ENCODE results near the gene AMBP. TPM values are rescaled to one million over a fixed set of nuclear protein-coding genes. Genes with fewer than 3 reads are reported as not detected.
A peak's percentile ranks its signal among the peaks of the same experiment; 100 is the strongest.

The AMBP gene
- total RNA-seq, 1 experiment from 2014 or later = 0.10 TPM

DNA sequence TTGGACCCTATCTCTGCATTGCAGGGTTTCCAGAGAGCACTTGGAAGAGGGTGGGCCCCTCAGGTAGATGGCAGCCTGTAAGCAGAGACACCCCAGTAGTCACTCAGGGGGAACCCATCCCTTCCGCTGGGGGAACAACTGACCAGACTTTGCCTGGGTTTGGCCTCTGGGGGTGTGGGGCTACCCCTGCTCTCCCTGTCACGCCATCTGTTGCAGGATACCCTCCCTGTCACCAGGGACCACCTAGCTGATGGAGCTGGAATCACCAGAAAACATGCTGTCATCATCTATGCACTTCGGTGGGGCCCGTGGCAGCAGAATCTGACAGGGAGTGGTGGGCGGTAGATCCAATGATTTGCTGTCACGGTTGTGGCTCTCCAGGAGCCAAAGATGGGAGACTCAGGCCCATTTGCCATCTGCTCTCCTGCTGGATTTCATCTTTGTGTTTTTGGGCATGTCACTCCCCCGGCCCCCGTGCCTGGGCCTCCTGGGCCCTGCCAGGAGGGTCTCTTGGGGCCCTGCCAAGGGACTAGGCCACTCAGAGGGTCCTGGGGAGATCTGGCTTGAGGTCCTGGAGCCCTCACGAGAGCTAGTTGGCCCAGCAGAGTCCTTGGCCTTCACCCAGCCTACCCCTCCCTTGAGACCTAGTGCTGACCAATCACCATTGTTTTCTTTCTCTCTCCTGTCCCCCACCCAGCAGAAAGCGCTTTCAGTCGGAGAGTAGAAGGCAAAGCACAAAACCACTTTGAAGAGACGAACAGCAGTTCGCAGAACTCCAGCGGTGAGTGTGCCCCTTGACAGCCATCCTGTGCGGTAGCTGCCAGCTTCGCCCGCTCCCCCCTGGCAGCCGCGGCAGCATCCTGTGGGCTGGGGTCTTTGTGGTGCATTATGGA, 45.9 kb downstream of the AMBP start:
- DNase-seq (ENCODE audit: low read depth) = no peak

DNA sequence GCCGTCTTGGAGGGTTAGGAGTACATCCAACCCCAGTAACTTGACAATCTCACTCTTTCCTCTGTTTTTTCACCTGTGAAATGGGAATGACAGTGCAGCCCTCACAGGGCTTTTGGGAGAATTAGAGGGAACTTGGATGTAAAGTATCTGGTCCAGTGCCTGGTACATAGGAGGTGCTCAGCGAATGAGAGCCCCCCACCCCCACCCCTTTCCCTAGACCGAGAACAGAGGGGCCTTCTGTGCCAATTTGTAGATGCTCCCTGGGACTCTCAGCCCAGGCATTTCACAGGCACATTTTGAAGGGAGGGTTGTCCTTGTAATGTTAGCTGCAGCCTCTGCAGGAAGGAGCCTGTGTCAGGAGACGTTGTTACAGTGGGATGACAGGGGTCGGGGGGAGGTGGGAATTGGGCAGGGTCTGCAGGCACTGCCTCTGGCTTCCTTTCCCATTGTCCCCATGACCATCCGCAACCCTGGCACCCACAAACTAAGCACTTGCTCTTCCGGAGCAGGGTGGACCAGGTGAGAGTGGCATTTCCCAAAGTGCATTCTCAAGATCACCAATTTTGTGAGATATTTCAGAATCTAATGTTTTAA, 47.0 kb downstream of the AMBP start:
- DNase-seq (ENCODE audit: low read depth) = no peak

DNA sequence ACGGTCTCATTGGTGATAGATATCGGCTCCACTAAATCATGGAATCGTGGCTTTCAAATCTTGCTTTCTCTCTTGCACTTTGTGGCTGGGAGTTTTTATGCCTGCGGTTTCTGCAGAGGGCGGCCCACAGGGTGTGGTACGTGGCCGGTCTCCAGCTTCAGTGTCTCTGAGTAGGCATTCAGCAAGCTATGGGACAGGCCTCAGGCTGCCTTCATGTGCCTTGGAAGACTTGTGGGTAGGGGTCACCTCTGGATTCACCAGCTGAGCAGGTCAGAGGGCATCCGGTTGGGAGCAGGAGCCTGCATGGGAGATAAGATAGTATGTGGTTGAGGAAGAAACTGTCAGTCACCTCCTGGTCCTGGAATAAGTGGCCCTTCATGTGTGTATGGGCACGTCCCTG, 47.7 kb downstream of the AMBP start:
- peak; percentile 46 for DNase-seq (ENCODE audit: low read depth)

DNA sequence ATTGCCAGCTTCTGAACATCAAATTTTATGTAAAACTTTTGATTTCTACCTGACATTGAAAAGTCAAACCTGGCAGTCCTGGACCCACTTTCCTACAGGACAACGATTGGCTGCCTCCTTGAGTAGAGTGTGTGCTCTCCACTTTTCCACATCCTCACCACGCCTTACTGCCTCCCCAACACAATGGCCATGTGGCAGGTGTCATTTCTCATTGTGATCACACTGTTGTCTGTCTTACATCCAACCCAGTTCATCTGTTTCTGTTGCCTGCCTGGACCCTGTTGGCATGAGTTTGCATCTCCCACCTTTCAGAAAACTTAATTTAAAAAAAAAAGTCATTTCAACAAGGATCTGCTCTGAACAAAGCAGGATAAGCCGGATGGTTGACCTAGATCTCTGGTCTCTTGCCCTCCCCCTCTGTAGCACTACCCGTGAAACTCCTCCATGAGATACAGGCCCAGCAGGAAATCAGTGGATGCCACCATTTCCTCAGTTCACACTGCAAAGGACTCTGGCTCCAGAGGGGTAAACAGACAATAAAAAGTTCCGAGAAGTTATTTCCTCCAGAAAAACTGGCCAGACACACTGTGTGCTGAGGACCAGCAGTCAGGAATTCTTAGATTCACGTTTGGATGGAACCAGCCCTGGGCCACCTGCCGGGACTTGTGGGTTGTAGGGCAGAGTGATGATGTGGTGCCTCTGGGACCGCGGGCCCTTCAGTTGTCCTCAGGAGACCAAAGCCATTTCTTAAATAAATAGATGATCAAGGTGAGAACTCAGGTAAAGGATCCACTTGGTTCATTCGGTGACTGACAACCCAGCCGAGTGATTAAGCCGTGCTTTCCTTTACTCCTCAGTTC, 48.6 kb downstream of the AMBP start:
- no peak for DNase-seq (ENCODE audit: low read depth)

DNA sequence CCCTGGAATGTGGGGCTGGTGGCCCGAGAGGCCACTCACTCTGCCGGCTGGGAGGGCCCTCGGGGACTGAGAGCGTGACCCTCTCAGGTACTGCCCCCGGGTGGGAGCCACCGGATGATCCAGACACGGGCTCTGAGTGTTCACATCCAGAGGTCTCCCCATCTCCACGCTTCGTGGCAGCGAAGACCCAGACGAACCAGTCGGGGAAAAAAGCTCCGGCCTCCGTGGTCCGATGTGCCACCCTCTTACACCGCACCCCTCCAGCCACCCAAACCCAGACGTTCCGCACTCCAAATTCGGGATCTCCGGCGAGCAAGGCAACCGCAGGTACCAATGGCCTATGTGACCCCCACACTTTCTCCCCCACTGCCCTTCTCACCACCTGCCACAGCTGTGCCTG, 49.5 kb downstream of the AMBP start:
- DNase-seq (ENCODE audit: low read depth) = no peak

DNA sequence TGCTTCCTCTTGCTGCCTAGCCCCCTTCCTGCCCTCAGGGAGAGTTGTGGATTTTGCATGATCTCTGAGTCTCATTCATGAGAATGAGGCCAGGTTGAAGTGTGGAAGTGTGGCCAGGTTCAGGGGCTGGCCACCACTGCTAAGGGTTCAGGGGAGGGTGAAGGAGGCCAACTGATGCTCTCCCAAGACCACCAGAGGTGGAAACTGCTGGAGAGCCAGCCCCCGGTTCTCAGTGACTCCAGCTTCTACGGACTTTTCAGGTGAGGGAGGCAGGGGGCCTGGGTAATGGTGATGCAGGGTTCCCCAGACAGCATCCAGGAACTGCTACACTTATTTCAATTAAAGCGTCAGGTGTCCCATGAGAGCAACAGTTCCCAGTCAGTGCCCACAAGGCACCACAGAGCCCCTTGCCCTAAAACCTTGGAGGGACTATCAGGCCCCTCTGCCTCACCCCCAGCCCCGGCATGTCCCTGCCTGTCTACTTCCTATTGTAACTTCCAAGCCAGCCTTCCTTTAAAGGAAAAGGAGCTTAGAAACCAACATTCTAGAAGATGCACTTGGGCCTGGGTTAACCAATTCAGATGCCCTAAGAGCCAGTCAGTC, 50.1 kb downstream of the AMBP start:
- no peak for DNase-seq (ENCODE audit: low read depth)

DNA sequence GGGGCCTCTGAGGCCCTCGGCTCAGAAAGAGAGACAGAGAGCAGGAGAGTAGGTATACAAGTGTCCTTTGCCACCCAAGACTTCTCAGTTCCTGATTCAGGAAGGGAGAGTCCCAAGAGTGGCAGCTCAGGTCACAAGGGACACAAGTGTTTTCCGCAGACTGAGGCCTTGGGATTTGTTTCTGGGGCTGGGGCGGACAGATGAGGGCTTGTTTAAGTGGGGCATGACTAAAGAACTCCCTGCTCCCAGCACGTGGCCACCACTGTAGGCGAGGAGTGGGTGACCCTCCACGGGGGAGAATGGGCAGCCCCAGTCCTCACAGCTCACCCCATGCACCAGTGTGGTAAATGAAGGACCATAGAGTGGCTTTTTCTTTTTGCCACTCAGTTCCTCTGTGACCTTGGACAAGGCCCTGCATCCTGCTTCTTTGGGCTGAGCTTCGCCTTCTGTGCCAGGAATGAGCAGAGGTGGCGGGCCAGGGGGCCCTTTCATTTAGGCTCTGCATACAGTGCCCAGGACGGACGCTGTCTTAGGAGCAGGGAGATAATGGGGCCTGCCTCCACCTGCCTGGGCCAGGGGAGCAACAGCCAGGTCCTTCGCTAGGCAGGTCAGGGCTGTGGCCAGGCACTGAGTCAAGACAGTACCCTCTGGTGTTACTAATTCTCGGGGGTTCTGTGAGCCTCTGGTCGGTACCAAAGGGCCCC, 50.8 kb downstream of the AMBP start:
- no peak for DNase-seq (ENCODE audit: low read depth)

DNA sequence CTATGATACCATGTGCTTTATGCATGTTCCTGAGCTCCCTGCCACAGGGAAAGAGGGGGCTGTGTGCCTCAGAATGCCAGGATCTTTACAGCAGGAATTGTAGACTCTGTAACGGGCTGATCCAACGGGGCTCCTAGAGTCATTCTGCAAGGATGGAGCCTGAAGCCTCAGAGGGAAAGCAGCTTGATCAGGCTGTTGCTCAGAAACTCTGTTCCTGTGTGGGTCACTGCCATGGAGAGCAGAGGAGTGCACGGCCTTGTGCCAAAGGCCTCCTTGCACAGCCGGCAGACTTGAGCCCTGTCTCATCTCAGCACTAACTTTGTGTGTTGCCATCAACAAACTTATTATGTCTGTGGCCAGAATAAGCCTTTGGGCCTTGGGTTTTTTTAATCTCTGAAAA, 51.8 kb downstream of the AMBP start:
- DNase-seq (ENCODE audit: low read depth) = no peak

DNA sequence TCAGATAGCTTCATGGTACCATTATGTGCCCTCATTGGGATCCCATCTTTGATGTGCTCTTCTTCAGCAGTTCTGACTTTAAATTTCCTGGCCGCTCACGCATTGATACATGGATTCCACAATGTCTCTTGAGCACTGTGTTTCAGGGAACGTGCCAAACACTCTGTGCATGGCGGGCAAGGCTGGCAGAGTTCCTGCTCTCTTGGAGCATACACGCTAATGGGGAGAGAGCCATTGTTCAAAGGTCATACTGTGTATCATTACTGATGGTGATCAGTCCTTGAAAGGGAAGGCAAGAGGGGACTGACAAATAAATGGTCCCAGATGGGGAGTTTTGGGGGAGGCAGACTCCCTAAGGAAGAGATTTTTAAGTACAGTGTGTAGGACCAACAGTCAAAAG, 52.3 kb downstream of the AMBP start:
- no peak for DNase-seq (ENCODE audit: low read depth)

DNA sequence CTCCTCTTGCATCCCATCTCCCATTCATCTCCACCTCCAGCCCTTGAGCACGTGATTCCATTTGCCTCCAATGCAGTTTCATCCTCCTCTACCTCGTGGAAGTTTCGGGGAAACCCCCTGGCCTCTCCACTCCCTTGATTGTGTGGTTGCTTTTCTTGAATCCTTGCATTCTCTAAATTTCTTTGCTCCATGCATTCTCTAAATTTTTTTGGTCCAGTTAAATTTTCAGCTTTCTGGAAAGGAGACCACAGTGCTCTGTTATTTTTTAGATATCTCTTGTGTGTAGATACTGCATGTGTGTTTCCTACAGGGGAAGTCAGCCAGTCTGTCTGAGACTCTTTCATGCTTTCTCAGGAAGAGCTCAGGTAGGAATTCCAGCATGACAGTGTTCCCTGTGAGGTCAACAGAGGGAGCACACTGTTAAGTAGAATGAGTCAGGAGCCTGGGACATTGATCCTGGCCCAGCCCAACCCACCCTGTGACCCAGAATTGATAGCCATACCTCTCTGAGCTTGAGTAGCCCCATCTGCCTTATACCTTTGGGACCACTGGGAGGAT, 52.8 kb downstream of the AMBP start:
- DNase-seq (ENCODE audit: low read depth) = peak; percentile 41

DNA sequence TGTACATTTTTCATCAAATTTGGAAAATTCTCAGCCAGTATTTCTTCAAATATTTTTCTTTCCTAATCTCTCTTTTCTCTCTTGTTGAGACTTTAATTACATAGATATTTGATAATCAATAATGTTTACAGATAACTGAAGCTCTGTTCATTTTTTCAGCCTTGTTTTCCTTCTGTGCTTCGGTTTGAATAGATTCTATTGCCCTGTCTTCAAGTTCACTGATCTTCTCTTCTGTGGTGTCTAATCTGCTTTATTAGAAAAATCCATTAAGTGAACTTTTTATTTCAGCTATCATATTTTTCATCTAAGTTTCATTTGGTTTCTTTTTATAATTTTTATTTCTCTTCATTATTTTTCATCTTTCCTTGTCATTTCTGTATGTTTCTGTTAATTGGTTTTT, 54.1 kb downstream of the AMBP start:
- no peak for DNase-seq (ENCODE audit: low read depth)

DNA sequence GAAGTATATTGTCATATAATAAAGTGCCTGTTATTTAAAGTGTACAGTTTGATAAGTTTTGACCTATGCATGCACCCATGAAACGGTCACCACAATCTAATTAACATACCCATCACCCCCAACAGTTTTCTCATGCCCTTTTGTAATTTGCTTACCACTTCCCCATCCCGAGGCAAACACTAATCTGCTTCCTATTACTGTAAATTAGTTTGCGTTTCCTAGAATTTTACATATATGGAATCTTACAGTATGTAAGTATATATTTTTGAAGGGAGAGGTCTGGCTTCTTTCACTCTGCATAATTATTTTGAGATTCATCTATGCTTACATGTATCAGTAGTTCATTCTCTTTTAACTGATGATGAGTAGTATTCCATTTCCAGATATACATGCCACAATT, 56.5 kb downstream of the AMBP start:
- no peak for DNase-seq (ENCODE audit: low read depth)

DNA sequence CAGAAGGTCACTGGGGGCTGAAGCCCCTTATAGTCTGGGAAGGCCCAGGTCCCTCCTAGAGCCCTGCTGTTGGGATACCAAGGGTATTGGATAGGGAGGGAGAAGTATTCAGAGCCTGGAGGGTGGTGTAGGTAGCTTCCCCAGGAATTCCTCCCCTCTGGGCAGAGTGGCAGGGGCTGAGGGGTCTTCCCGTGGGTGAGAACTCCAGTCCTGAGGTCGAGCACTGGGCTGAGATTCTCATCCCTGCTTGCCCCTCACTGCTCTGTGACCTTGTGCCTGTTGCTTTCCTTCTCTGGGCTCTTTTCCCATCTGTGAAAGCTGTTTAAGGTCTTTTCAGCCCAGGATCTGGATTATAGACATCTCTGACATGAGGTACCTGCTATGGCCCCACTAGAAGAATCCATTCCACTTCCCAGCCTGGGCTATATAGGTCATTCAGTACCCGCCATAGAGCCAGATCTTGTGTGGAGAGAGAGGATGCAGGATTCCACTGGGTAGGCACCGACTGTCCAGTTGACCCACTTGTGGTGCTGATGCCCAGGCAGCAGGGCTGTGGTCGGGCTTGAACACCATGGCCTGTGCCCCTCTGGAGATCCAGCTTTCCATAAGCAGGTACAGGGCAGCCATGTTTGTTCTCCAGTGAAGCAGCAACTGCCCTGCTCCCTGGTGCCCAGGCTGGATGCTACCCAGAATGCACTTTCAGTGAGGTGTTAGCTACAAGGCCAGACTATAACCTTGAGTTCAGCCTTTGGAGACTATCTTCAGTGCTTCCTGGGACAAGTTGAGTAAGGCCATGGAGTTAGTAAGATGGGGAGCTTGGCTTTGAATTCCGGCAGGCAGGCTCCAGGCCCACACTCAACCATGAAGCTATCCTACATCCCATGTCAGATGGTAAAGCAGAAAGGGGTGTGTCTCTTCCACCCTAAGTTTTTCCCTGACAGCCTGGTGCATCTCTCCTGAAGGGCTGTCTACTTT, 60.1 kb downstream of the AMBP start:
- DNase-seq (ENCODE audit: low read depth) = no peak

DNA sequence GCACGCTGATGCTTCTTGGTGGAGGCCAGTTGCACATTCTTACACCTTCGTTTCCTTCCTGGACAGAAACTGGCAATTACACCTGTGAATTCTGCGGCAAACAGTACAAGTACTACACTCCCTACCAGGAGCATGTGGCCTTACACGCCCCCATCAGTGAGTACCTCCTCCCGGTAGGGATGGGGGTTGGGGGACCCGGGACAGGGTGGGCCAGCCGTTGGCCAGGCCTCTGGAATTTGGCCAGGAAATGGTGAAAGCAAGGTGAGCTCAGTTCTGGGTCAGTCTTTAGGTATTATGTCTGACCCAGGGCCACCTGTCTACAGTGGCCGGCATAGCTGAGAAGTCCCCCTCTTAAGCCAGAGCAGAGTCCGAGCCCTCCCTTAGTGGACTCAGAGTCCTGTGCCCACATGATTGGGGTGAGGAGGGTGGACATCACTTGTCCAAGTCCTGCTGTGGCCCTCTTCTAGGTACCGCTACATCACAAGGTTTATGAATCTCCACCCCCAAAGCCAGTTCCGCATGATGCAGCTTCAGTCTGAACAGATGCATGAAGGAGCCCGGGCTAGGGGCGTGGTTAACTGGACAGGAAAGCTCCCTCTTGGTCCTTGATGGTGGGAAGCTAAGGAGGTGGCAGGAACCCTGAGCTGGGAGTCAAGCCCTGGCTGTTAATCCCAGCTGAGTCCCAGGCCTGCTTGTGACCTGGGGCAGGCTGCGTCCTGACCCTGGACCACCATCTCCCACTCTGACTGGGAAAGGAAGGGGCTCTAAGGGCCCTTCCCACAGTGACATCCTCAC, 61.3 kb downstream of the AMBP start:
- no peak for DNase-seq (ENCODE audit: low read depth)

DNA sequence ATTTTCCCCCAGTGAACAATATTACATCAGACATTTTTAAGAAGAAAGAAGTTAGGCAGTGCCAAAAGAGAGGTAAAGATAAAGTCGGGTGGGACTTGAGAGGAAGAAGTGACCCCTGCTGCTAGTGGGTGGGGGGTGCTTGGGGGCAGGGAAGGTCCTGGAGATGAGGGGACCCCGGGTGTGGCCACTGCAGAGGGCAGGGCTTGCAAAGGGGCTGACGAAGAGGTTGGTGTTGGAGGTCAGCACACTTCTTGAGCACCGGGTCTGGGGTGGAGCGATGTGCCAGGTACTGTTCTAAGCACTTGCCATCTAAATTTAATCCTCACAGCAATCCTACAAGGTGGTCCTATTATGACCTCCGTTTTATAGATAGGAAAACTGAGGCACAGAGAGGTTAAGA, 62.0 kb downstream of the AMBP start:
- no peak for DNase-seq (ENCODE audit: low read depth)

DNA sequence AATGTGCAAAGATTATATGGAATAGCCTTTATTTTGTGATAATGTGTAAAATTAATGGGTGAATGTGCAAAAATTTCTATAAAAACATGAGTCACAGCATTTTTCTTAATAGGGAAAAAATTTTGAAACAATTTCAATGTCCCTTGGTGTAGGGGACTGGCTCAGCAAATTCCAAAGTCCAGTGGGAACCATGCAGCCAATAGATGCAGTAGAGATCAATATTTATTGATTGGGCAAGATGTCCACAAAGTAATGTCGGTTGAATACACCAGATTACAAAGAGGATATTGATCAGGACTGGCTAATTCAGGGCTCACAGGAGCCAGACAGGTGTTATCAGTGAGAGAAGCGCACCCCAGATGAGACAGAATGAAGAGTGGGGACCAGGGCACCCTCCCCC, 62.5 kb downstream of the AMBP start:
- DNase-seq (ENCODE audit: low read depth) = no peak

DNA sequence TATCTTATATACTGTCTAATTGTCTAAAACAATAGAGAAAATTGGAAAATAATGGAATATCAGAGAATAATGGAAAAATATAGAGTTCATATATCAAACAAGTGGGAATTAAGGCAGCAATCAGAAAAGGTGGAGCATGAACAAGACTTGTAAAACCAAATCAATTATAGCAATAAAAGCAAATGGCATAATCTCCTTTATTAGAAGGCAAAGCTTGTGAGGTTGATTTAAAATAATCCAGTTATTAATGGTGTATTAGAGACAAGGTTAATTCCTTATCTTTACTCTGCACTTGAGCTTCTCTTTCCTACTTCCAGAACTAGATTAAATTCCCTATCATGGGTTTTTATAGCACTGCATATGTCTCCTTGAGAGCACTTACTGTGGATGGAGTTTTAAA, 64.1 kb downstream of the AMBP start:
- no peak for DNase-seq (ENCODE audit: low read depth)

DNA sequence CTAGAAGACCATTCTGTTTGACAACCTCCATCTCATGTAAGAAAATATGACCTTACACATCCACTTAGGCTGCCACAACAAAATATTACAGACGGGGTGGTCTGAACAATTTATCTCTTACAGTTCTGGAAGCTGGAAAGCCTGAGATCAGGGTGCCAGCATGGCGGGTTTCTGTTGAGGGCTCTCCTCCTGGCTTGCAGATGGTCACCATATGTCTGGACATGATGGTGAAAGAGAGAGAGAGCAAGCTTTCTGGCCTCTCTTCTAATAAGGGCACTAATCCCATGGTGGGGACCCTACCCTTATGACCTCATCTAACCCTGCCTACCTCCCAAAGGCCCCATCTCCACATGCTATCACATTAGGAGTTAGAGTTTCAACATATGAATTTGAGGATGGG, 66.0 kb downstream of the AMBP start:
- DNase-seq (ENCODE audit: low read depth) = no peak

DNA sequence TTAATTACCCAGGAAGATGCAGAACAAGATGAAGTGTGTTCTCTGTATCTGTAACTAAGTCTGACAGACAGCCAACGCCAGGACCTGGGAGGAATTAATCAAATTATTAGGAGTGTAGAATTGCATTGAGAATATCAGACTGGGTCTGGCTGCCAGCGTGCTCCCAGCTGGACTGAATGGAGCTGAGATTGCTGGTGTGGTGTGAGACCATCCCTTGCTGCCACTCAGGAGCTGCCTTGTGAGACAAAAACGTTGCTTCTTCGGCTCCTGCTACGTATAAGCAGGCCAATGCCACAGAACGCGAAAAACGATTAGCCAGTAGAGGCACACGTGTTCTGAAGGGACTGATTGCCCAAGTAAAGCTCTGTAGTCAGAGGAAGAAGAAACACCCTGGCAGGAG, 66.8 kb downstream of the AMBP start:
- DNase-seq (ENCODE audit: low read depth) = no peak

Measured in M059J (cell line).